ENCODE data around the gene NCR3LG1. TPM values are rescaled to one million over a fixed set of nuclear protein-coding genes. Genes with fewer than 3 reads are reported as not detected.

NCR3LG1 gene
- 1.3 and 5.1 TPM in 2 replicates for total RNA-seq (2014; rRNA removed; shearing (Covaris generic))
- polyA plus RNA-seq (2016; fragmentation: Nextera tagmentation; extraction: Ambion mirVana): 0.83 and 1.0 TPM in 2 replicates

- Histone ChIP-seq H3K27me3 (replicated peaks; ENCODE audit: insufficient read depth) (no peaks in the 10 kb centered on the region), H3K9ac (peak within 1 kb of the TSS; percentile 89), H2AFZ (peak within 1 kb of the TSS; percentile 96), H3K4me2 (ENCODE audit: unreplicated experiment) (peak within 1 kb of the TSS; percentile 96), H3K9me2 (ENCODE audit: insufficient read depth) (no peaks in the 10 kb centered on the region), H4K20me1 (ENCODE audit: insufficient read depth) (no peaks in the 10 kb centered on the region), H3K4me1 (ENCODE audit: insufficient read depth) (peaks cover 9% of the 10 kb centered on the region; the same call in 1 of the 2 replicates), H3F3A (ENCODE audit: insufficient read depth) (peaks cover 28% of the 10 kb centered on the region), H3K79me2 (ENCODE audit: insufficient read depth) (no peaks in the 10 kb centered on the region), H3K4me3 (peak within 1 kb of the TSS; percentile 90), H3K27ac (peak within 1 kb of the TSS; percentile 82), H3K9me3 (ENCODE audit: low read depth) (no peaks in the 10 kb centered on the region), H3K36me3 (ENCODE audit: low read depth) (no peaks in the 10 kb centered on the region)
- peak; percentile 88 for DNase-seq
- WGBS, 2 experiments (ENCODE audit: low coverage in 1 of 2, low lambda C conversion rate in 2 of 2, missing lambda C conversion rate in 2 of 2): 1% methylated on average over 56 to 57 of the region's 61 CpGs
- in situ Hi-C loops (cut with MboI): no loop called here
- TF ChIP-seq EZH2phosphoT487 (IDR thresholded peaks at IDR 0.05; ENCODE audit: insufficient read depth, low read depth): no peak
- TF ChIP-seq EZH2 (IDR thresholded peaks at IDR 0.05; ENCODE audit: insufficient read depth, poor library complexity, severe bottlenecking): no peak
These were observed at the start of gene NCR3LG1 for GRCh38 chr11:17351510-17352176. Gene NCR3LG1 (plus strand): TSS chr11:17351800. CDS start chr11:17351970, 170 bp downstream.

GRCh38 chr11:17313349-17314231 lies 38.0 kb upstream of the NCR3LG1 start:
- WGBS, 2 experiments (ENCODE audit: low coverage in 1 of 2, low lambda C conversion rate in 2 of 2, missing lambda C conversion rate in 2 of 2): 97% methylated on average over 8 of the region's 8 CpGs
- H3K9me2 ChIP-seq (ENCODE audit: insufficient read depth): no peaks in the 10 kb centered on the region
- H3F3A ChIP-seq (ENCODE audit: insufficient read depth): peaks cover 27% of the 10 kb centered on the region
- H3K9me3 ChIP-seq (ENCODE audit: low read depth): no peaks in the 10 kb centered on the region
- H3K27ac ChIP-seq: peak overlapping the region; percentile 74
- peak overlapping the region; percentile 41 for H3K9ac ChIP-seq
- peaks cover 17% of the 10 kb centered on the region; the same call in 1 of the 2 replicates for H3K36me3 ChIP-seq (ENCODE audit: low read depth)
- H2AFZ ChIP-seq: peak overlapping the region; percentile 77
- peak overlapping the region; percentile 20; the same call in 1 of the 2 replicates for H3K4me3 ChIP-seq
- no peaks in the 10 kb centered on the region for H3K27me3 ChIP-seq (replicated peaks; ENCODE audit: insufficient read depth)
- H3K4me2 ChIP-seq (ENCODE audit: unreplicated experiment): peak overlapping the region; percentile 84
- peak; percentile 65 for DNase-seq
- peaks cover 18% of the 10 kb centered on the region for H3K4me1 ChIP-seq (ENCODE audit: insufficient read depth)
- H3K79me2 ChIP-seq (ENCODE audit: insufficient read depth): no peaks in the 10 kb centered on the region
- in situ Hi-C loops (cut with MboI): no loop called here
- TF ChIP-seq EZH2phosphoT487 (IDR thresholded peaks at IDR 0.05; ENCODE audit: insufficient read depth, low read depth) (no peak), EZH2 (IDR thresholded peaks at IDR 0.05; ENCODE audit: insufficient read depth, poor library complexity, severe bottlenecking) (no peak)
- no peaks in the 10 kb centered on the region for H4K20me1 ChIP-seq (ENCODE audit: insufficient read depth)

- peak overlapping the region; percentile 77 for H2AFZ ChIP-seq
These were observed 37.4 kb upstream of the NCR3LG1 start for GRCh38 chr11:17314232-17314547.

GRCh38 chr11:17314904-17315426 lies 36.6 kb upstream of the NCR3LG1 start:
- no peaks in the 10 kb centered on the region for H4K20me1 ChIP-seq (ENCODE audit: insufficient read depth)
- H3K9me2 ChIP-seq (ENCODE audit: insufficient read depth): no peaks in the 10 kb centered on the region
- TF ChIP-seq EZH2 (IDR thresholded peaks at IDR 0.05; ENCODE audit: insufficient read depth, poor library complexity, severe bottlenecking) (no peak), EZH2phosphoT487 (IDR thresholded peaks at IDR 0.05; ENCODE audit: insufficient read depth, low read depth) (no peak)
- H3K4me1 ChIP-seq (ENCODE audit: insufficient read depth): peaks cover 18% of the 10 kb centered on the region
- WGBS, 2 experiments (ENCODE audit: low coverage in 1 of 2, low lambda C conversion rate in 2 of 2, missing lambda C conversion rate in 2 of 2): 94 to 100% methylated on average over 1 of the region's 1 CpG
- no peaks in the 10 kb centered on the region for H3K79me2 ChIP-seq (ENCODE audit: insufficient read depth)
- H3K4me2 ChIP-seq (ENCODE audit: unreplicated experiment): peak overlapping the region; percentile 84
- no peaks in the 10 kb centered on the region for H3K9me3 ChIP-seq (ENCODE audit: low read depth)
- H2AFZ ChIP-seq: peak overlapping the region; percentile 77
- peak overlapping the region; percentile 74 for H3K27ac ChIP-seq
- in situ Hi-C loops (cut with MboI): no loop called here
- no peak for DNase-seq
- no peak overlapping the region for H3K4me3 ChIP-seq
- H3K36me3 ChIP-seq (ENCODE audit: low read depth): peaks cover 14% of the 10 kb centered on the region; the same call in 1 of the 2 replicates
- H3F3A ChIP-seq (ENCODE audit: insufficient read depth): peaks cover 27% of the 10 kb centered on the region
- H3K27me3 ChIP-seq (replicated peaks; ENCODE audit: insufficient read depth): no peaks in the 10 kb centered on the region
- no peak overlapping the region for H3K9ac ChIP-seq

More at GRCh38 chr11:17314232-17314547, 37.4 kb upstream of the NCR3LG1 start:
- Histone ChIP-seq H3K27me3 (replicated peaks; ENCODE audit: insufficient read depth) (no peaks in the 10 kb centered on the region), H3K79me2 (ENCODE audit: insufficient read depth) (no peaks in the 10 kb centered on the region), H4K20me1 (ENCODE audit: insufficient read depth) (no peaks in the 10 kb centered on the region), H3K4me2 (ENCODE audit: unreplicated experiment) (peak overlapping the region; percentile 84), H3K4me3 (0 out of 2 replicates have a peak overlapping the region, but pooled peaks have one; percentile 20), H3F3A (ENCODE audit: insufficient read depth) (peaks cover 27% of the 10 kb centered on the region), H3K9ac (peak overlapping the region; percentile 41), H3K36me3 (ENCODE audit: low read depth) (peaks cover 17% of the 10 kb centered on the region; the same call in 1 of the 2 replicates), H3K9me3 (ENCODE audit: low read depth) (no peaks in the 10 kb centered on the region), H3K9me2 (ENCODE audit: insufficient read depth) (no peaks in the 10 kb centered on the region), H3K4me1 (ENCODE audit: insufficient read depth) (peaks cover 18% of the 10 kb centered on the region), H3K27ac (peak overlapping the region; percentile 74)
- in situ Hi-C loops (cut with MboI): no loop called here
- peak; percentile 87 for DNase-seq
- TF ChIP-seq EZH2phosphoT487 (IDR thresholded peaks at IDR 0.05; ENCODE audit: insufficient read depth, low read depth): no peak
- no peak for TF ChIP-seq EZH2 (IDR thresholded peaks at IDR 0.05; ENCODE audit: insufficient read depth, poor library complexity, severe bottlenecking)
- 0 to 3% methylated on average over 1 of the region's 1 CpG for WGBS, 2 experiments (ENCODE audit: low coverage in 1 of 2, low lambda C conversion rate in 2 of 2, missing lambda C conversion rate in 2 of 2)

Data from GM23248 (cell line).